NCI-H345 treated with DMSO at 0.1 percent for 48 hours (cell line): ENCODE data around the gene SUCNR1.
A peak's percentile ranks its signal among the peaks of the same experiment; 100 is the strongest.
"Not testable (repeated sequence)": the region's sequence is repeated elsewhere in the genome, so short reads cannot be mapped to it uniquely, and the experiment has no call there.

Experiments
- DNase-seq: peaks from one replicate; lab custom pipeline; 2025; ENCODE audit not compliant: unreplicated experiment; lab: John Stamatoyannopoulos, UW

The SUCNR1 gene, protein sequence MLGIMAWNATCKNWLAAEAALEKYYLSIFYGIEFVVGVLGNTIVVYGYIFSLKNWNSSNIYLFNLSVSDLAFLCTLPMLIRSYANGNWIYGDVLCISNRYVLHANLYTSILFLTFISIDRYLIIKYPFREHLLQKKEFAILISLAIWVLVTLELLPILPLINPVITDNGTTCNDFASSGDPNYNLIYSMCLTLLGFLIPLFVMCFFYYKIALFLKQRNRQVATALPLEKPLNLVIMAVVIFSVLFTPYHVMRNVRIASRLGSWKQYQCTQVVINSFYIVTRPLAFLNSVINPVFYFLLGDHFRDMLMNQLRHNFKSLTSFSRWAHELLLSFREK

DNA sequence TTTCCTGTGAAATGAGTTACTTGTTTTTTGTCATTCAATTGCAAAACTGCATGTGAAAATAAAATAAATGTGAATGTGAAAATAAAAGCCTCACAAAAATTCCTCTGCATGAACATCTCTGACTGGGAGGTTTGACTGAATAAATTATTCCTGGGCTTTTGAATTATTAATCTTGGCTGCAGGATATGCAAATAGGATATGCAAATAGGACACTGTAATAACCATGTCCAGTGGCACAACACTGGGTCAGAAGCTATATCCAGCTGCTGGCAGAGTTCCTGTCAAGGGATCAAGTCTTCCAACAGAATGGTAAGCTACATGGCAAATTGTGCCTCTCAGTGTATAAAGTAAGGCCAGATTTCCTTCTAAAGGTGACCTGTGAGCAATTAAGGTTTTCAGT is at the start of gene SUCNR1:
SUCNR1 (plus strand) TSS at position 246 of the 400 bp plus-strand sequence. CDS start 6,250 bp downstream, outside the sequence.
- DNase-seq, result no peak

DNA sequence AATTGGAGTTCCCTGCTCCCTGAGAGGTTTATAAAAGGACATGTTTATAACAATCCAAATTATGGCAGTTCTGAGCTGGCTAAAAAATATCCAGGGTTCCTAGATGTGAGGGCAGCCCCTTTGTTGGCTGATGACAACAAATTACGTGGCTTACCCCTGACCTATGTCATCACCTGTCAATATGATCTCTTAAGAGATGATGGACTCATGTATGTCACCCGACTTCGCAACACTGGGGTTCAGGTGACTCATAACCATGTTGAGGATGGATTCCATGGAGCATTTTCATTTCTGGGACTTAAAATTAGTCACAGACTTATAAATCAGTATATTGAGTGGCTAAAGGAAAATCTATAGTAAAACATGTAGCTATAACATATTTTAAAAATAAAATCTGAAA is 45.6 kb upstream of the SUCNR1 start:
- DNase-seq, result no peak

DNA sequence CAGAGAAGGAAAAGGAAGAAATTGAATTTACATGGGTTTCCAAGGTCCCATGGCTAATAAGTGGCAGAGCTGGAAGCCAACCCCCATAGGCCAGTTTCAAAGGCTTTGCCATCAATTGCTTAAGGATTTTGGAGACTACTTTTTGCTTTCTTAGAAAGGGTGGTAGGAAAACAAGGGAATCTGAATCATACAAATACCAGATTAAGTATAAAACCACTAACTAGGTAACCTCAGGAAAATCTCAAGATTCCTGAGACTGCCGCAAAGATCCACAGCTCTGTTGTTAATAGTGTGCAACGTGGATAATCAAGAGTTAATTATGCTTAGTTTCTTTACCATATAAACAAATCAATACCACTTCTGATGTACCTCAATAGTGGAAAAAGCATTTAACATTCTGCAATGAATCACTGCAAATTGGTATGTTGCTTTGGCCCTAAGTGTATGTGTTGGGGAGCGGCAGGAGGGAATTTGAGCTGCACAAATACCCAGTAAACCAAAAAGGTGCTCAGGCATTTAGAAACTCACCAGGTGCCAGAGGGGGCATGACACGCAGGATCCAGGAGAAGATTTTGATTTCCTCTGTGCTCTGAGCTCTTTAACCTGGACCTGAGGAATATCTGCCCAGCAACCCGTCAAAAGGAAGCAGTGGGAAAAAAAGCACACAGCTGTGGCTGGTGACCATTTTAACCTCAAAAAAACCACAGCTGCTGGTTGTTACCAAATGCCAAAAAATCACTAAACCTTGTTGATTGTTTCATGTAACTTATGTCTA is 37.5 kb upstream of the SUCNR1 start:
- no peak for DNase-seq

DNA sequence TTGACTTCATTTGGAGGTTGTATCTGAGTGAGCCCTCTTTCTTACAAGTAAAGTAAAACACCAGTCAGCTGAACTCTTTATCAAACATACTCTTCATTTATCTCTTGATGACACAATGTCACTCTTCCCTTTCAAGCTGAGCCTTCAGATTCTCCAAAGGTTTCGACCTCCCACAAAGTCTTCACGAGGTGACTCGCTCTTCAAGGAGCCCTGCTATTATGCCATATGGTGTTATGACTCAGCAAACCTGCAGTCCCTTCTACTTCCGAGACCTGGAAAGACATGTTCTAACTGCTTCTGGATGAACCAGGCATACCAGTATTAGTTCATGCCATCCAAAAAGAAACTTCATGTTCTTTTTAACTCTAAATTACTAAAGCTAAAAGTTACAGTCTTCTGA is 36.4 kb upstream of the SUCNR1 start:
- DNase-seq, result no peak

DNA sequence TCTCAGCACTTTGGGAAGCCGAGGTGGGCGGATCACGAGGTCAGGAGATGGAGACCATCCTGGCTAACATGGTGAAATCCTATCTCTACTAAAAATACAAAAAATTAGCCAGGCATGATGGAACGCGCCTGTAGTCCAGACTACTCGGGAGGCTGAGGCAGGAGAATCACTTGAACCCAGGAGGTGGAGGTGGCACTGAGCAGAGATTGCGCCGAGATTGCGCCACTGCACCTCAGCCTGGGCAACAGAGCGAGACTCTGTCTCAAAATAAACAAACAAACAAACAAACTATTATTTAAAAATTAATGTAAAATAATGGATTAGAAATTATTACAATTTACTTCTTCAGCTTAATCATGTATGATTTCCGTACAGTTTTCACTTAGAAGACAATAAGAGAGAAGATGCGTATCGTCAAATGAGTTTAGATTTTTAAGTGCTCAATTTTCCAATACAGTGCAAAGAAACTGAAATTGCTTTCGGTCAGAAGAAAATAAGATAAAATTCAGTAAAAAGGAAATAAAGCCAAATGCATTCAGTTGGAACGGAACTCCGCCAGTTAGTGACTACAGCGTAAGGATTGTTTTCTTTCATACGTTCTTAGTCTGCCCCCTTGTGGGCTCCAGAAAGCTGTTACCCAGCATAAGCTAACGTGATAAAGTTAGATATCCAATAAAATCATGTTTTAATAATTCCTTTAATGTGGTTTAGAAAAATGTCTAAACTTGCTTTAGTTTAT is 34.7 kb upstream of the SUCNR1 start:
- DNase-seq, result peak; percentile 20

DNA sequence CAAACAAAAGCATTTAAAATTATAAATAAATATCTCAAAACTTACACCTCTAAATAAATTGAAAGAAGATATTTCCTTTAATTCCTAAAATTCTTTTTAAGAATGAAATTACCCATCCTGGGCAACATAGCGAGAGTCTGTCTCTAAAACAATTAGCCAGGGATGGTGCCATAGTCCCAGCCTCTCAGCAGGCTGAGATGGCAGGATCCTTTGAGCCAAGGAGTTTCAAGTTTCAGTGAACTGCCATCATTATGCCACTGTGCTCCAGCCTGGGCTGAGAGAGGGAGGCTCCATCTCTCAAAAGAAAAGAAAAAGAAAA is 34.2 kb upstream of the SUCNR1 start:
- no peak for DNase-seq

DNA sequence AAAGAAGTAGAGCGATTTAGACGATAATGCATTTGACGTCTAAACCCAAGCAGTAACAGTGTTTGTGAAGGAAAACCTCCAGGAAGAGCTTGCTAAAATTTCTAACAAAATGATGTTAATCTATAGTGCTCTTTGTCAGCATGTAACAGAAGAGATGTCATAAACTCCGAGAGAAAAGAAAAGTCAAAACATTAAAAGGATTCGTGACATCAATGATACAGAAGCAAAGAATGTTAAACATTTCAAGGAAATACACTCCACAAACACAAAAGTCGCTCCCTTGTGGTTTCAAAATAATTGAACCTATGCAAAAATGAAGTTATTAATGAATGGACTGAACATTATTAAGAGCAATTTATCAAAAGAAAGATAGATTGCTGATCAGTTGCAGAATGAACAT is 31.6 kb upstream of the SUCNR1 start:
- no peak for DNase-seq

DNA sequence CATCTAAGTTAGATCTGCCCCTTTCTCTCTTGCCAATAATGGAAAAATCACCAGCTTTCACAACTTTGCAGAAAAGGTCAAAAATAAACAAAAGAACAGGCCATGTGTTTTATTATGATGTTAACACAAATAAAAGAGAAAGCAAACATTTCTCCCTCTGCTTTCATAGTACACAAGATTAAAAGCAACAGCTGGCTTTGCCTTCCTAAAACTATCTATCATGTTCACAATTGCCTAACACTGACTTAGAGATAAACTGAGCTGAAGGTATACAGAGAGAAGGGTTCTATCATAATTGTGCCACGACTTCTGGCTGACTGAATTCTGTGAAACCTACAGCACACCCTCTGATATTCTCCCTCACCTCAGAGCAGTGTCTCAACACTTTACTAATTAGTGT is 30.2 kb upstream of the SUCNR1 start:
- no peak for DNase-seq

DNA sequence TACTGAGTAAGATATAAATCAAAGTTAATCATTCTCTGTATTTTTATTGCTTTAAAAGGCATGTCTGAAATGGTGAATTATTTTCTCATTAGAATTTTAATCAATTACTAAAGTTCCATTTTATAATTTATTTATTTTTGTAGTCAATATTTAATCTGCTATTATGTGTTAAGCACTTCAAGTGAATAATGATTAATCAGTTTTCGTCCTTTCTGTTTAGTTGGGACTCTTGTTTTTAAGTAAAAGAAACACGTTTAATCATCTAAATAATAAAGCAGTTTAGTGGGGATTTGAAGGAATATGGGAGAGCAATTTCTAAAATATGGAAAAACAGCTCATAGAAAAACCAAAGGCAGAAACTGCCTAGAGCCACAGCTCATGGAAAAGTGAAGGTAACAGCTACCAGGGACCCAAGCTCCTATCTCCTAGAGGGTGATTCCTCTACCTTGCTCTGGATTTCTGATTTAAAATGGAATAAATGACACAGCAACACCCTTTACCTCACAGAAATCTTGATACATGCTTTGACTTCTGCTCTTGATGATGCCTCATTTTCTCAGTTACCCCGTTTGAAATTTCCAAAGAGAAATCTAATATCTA is 28.0 kb upstream of the SUCNR1 start:
- DNase-seq, result no peak

DNA sequence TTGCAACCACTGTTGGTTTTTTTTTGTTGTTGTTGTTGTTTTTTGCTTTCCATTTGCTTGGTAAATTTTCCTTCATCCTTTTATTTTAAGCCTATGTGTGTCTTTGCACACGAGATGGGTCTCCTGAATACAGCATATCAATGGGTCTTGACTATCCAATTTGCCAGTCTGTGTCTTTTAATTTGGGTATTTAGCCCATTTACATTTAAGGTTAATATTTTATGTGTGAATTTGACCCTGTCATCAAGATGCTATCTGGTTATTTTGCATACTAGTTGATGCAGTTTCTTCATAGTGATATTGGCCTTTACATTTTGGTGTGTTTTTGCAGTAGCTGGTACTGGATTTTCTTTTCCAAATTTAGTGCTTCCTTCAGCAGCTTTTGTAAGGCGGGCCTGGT is 23.4 kb upstream of the SUCNR1 start:
- not testable (repeated sequence) for DNase-seq

DNA sequence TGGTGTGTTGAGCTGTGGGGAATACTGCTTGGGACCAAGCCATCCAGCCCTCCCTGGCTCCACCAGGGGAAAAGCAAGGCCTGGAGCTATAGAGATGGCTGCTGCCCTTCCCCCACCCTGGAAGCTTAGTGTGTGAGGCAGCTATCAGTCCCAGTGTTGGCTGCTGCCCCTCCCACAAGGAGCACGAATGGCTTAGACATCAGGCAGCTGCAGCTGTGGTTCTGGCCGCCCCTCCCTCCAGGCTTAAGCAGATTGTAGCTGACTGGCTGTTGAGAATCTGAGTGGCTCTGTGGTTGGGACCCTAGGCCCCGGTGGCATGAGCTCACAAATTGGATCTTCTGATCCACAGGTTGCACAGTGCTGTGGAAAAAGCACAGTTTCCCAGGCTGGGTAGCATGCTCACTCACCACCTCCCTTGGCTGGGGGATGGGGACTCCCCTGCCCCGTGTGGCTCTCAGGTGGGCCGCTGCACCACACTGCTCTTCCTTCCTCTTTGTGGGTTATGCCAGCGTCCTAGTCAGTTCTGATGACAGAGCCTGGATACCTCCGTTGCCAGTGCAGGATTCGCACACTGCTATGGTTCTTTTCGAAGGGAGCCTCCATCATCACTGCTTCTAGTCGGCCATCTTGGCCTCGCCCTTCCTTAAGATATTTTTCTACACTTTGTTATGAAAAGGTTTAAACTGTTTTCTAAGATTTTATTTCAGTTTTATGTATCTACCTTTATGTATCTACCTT is 21.2 kb upstream of the SUCNR1 start:
- no peak for DNase-seq

DNA sequence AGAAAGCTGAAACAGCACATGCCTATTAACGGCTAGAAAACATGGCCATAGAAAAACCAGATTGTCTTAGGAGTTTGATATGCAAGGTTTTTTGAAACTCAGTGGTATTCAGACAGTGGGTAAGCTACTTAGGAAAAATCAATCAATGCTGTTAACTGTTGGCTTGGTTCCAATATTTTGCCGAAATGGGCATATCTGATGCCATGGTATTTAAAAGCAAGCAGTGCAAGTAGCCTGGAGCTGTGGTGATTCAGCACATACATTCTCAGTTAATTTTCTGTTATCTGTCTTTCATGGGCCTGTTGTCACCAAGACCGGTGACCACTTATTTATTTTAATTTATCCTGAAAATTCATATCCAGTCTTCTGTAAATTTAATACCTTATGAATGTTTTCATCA is 17.3 kb upstream of the SUCNR1 start:
- no peak for DNase-seq

DNA sequence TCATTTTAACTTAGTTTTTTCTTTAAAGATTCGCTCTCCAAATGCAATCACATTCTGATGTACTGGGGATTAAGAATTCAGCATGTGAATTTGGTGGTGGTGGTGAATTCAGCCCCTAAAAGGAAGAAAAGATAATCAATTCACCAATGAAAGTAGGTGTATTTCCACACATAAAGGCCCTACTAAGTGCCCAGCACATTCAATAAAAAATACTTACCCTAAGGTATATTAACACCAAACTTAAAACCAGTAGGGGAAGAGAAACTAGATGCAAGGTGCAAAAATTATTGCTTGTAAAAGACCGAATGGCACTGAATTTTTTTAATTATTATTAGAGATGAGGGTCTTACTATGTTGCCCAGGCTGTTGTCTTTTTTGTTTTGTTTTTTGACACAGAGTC is 16.8 kb upstream of the SUCNR1 start:
- DNase-seq, result no peak

DNA sequence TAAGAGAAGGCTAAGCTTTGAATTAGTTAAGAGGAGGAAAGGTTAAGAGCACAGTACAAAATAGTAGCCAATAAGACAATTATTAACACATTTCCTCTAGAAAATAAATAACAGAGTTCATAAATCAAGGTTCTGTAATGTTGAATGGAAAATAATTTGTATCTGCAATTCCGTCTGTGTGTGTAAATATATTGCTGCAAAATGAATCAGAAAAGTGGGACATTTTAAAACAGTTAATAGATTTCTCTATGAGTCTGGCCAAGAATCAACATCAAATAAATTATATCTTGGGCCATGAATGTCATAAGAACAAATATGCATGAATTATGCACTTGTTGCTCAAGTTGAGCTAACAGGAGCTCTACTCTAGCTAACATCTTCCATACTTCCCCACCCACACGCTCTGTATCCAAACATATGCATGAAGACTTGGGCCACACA is 14.2 kb upstream of the SUCNR1 start:
- DNase-seq, result no peak

DNA sequence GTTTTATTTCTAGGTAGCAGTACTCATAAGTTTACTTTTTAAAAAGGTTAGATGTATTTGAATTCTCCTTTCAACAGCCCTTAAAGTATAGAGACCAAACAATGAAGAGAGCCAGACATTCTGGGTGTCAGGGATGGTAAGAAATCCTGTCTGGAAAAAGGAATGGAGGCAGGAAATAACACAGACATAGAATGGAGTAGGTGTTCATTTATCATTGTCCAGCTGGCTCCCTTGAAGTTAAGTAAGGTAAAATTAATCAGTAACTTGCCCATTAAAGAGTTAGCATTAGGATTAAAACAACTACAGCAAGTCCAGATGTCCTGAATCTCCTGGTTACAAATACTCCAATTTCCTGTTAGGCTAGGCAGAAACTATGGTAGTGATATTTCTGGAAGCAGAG is 13.5 kb upstream of the SUCNR1 start:
- DNase-seq, result no peak

DNA sequence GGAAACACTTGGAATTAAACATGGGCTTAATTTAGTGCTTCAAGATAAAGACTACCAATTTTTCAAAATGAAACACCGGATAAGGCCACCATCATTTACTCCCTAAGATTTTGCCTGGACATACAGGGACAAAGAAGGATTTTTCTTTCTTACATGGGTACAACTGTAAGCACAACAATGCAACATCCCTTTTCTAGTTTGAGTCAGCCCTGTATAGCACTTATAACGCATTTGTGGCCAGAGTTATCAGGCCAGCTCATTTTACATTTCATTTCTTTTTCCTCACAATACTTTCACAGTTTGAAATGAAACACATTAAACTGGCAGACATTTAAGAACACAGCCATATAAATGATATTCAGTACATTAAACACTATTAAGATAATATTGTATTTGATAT is 9.8 kb upstream of the SUCNR1 start:
- DNase-seq, result no peak

DNA sequence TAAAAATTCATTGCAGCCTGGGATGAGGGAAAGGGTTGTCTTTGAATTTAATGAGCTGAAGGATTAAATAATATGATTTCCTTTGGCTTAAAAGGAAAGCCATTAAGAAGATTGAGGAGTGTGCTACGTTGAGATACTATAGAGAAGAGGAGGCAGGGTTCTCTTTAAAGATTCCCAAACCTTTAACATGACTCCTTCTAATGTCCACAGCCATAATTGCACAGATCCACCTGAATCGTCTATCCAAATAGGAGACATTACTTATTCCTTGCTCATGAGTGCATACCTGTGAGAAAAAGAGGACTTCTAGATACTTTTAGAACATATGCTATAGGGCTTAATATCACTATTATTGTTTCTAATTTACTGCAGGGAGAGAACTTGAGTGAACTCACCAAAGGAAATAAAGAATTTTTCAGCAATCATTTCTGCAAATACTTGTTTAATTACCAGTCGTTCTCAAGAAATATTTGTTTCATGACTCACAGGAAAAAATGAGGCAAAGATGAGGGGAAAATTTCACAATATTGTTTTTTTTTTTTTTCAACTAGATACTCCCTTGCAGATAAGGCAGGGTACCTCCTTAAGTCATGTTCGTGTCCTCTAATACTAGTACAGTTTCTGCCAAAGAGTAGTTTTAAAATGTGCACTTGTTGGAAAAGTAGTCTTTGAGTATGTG is 8.9 kb upstream of the SUCNR1 start:
- no peak for DNase-seq

DNA sequence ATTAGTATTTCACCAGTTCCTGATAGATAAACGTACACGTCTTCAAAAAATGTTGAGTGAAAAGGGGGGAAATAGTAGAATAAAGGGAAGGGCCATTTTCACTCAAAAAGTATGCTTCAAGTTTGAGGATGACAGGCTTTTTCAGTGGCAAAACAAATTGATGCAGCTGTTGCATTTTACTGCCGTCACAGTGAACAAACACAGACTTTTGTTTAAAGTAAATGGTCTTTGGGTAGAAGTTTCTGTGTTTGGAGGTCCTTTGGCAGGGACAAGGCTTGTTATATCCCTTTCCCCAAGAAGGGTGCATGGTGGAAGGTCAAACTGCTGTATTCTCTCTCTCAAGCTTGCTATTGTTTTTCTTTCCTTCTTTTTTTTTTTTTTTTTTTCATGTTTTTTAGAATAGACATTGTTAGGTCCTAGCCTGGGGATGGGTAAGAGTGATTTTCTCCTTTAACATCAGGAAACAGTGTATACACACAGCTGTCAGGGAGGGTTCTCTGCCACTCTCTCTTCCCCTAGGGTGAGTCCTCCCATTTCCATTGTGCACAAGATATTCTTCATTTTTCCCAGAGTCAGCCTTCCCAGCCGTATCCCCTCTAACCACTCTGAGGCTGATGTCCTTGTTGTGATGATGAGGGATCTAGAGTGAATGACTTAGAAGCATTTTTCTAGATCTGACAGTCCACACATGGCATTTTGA is 6.6 kb upstream of the SUCNR1 start:
- DNase-seq, result no peak

DNA sequence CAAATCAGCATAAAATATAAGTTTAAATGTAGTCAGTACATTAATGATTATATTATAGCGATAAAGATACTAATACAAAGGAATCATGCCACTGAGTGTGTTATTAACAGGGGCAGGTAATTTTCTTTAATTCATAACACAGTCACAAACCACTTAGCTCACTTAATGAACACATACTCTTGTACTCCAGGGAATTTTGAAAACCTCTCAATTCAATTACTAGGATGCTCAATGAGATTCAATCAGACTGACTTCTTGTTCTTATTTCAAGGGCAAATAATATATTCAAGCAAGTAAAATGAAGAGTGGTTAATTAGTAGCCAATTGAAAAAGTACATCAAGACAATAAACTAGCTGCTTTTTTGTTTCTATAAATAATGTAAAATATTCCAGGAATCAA is 5.8 kb upstream of the SUCNR1 start:
- no peak for DNase-seq

DNA sequence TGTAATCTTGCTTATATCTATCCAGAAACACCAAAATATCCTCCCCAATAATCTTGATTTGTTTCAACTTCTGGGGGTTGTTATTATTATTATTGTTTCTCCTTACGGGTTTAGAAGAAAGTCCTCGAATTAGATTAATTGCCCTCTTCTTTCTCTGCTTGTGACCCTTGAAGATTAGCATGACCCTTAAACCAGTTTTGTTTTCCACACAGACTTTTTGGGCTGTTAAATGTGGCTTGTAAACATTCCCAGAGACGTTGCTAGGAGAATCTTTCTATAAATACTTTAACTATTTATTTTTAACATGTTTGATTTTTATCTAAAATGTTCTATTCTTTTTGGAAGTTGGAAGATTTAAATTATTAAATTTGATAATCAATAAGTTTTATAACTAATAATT is 4.3 kb upstream of the SUCNR1 start:
- DNase-seq, result no peak
